ENCODE measurements around the gene SERPINA6.

- no peak for TF ChIP-seq CTCF (IDR thresholded peaks at IDR 0.05)
- TF ChIP-seq POLR2A (IDR thresholded peaks at IDR 0.05), result no peak
These were observed 37.9 kb upstream of the SERPINA6 start for GRCh38 chr14:94360945-94361565.

Measured in ovary (tissue), 3 donors.